Measurements from ENCODE around the gene RPS27L. TPM values are rescaled to one million over a fixed set of nuclear protein-coding genes. Genes with fewer than 3 reads are reported as not detected.

Gene RPS27L
- 80.4 and 102 TPM in 2 replicates for total RNA-seq

GRCh38 chr15:63157118-63157843, at the start of gene RPS27L:
Gene RPS27L (minus strand): TSS chr15:63157477. CDS start chr15:63157405, 72 bp downstream.

GRCh38 chr15:63188926-63189871, 31.9 kb upstream of the RPS27L start, which contains the start of gene RAB8B:
Gene RAB8B (plus strand): TSS chr15:63189606. CDS start chr15:63189625, 19 bp downstream.

GRCh38 chr15:63121382-63122001, 35.8 kb downstream of the RPS27L start, which contains the start of gene LACTB:
Gene LACTB (plus strand): TSS chr15:63121861. CDS start chr15:63121872, 11 bp downstream.

Other genes starting within 250 kb of the RPS27L start
- 117 and 137 TPM in 2 replicates for gene TPM1, start 114.7 kb downstream of the RPS27L start, total RNA-seq
- gene LACTB, start 35.6 kb downstream of the RPS27L start, total RNA-seq = 9.2 and 11.4 TPM in 2 replicates
- gene RAB8B, start 32.1 kb upstream of the RPS27L start, total RNA-seq = 25.0 and 32.1 TPM in 2 replicates
- gene APH1B, start 120.1 kb upstream of the RPS27L start, total RNA-seq = 9.5 and 10.6 TPM in 2 replicates
- 18.7 and 20.8 TPM in 2 replicates for gene CA12, start 224.4 kb upstream of the RPS27L start, total RNA-seq

All from bronchus fibroblast of lung (primary cell).